Thoracic aorta (tissue), 2 donors: Measurements from ENCODE around the gene LZTS2. TPM values are rescaled to one million over a fixed set of nuclear protein-coding genes. Genes with fewer than 3 reads are reported as not detected.

ENCODE experiments used
- ATAC-seq: fragments of 150-250 bp; one replicate; pipeline ENCODE4 v1.8.0; 2017; ENCODE audit warnings: low read depth; ENCODE audit not compliant: insufficient number of reproducible peaks, low FRiP score
- DNase-seq: peaks from one replicate; pipeline ENCODE4 v3.0.0-alpha.2; 2020; ENCODE audit warnings: low spot score
- H3K27ac ChIP-seq, 2 donors: fragments of 200-600 bp; sonication (generic); 1 replicate in 1 of 2; 2 replicates in 1 of 2; pipeline ENCODE4 v1.5.1; 2016; ENCODE audit warnings: mild to moderate bottlenecking in 2 of 2, moderate library complexity in 2 of 2
- H3K27me3 ChIP-seq: fragments of 200-600 bp; sonication (generic); replicated peaks from 2 replicates; pipeline ENCODE4 v1.6.0; 2016; ENCODE audit warnings: mild to moderate bottlenecking; ENCODE audit not compliant: insufficient read depth
- H3K36me3 ChIP-seq: fragments of 200-600 bp; sonication (generic); one replicate; pipeline ENCODE4 v1.5.1; 2016
- H3K4me1 ChIP-seq, 2 donors: fragments of 200-600 bp; sonication (generic); 1 replicate in 1 of 2; 2 replicates in 1 of 2; pipeline versions ENCODE4 v1.5.1 to v1.6.0; 2016; ENCODE audit warnings: low read depth in 2 of 2, mild to moderate bottlenecking in 1 of 2; ENCODE audit not compliant: control insufficient read depth in 1 of 2
- H3K4me3 ChIP-seq: fragments of 200-600 bp; sonication (generic); 2 replicates; pipeline ENCODE4 v1.5.1; 2016; ENCODE audit warnings: mild to moderate bottlenecking
- H3K9me3 ChIP-seq: fragments of 200-600 bp; sonication (generic); 2 replicates; pipeline ENCODE4 v1.5.1; 2016
- total RNA-seq, 2 donors: library from RNA; depleted of rRNA; stranded (reverse); fragments of >200 nt; gene quantifications; one replicate each; pipeline versions ENCODE4 v1.1.0 to v1.2.3, GENCODE V29; 2016
- TF ChIP-seq, protein P1 (sequence below): fragments of 200-600 bp; sonication (generic); IDR thresholded peaks from one replicate; pipeline ENCODE4 v1.5.1; 2019; ENCODE audit warnings: antibody characterized with exemption

LZTS2 gene
- total RNA-seq, 2 donors from 2014 or later = 127 to 165 TPM

DNA sequence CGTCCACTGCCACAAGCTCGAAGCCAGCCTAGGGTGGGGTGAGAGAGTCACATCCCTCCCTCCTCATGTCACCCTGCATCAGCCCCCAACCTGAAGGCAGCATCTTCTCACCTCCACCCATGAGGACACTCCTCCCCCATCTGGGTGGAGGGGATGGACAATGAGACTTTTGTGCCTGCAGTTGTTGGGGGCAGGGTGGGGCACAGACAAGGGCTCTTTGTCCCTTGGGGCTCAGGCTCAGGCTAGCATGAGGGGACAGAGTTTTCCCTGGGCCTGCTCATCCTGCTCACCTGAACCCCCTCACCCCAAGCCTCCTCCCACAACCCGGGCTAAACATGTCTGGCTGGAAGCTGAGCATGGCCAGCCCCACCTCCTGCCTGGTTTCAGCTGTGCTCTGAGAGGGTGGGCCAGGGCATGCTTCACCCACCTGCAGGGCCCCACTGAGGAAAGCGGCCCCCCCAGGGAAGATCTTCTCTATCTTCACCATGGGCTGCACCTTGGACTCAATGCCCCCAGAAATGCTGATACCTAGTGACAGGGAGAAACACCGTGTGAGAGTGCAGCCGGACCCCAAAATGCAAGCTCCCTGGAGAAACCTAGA is 9.3 kb downstream of the LZTS2 start:
- Histone ChIP-seq H3K4me1 (peaks cover 0 to 32% of the 10 kb centered on the region in 2 donors), H3K27me3 (no peaks in the 10 kb centered on the region), H3K27ac (no peak overlapping the region), H3K4me3 (no peak overlapping the region), H3K36me3 (peaks cover 14% of the 10 kb centered on the region), H3K9me3 (no peaks in the 10 kb centered on the region)
- ATAC-seq (no peak), DNase-seq (no peak)
- TF ChIP-seq, protein P1, sequence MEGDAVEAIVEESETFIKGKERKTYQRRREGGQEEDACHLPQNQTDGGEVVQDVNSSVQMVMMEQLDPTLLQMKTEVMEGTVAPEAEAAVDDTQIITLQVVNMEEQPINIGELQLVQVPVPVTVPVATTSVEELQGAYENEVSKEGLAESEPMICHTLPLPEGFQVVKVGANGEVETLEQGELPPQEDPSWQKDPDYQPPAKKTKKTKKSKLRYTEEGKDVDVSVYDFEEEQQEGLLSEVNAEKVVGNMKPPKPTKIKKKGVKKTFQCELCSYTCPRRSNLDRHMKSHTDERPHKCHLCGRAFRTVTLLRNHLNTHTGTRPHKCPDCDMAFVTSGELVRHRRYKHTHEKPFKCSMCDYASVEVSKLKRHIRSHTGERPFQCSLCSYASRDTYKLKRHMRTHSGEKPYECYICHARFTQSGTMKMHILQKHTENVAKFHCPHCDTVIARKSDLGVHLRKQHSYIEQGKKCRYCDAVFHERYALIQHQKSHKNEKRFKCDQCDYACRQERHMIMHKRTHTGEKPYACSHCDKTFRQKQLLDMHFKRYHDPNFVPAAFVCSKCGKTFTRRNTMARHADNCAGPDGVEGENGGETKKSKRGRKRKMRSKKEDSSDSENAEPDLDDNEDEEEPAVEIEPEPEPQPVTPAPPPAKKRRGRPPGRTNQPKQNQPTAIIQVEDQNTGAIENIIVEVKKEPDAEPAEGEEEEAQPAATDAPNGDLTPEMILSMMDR = no peak

DNA sequence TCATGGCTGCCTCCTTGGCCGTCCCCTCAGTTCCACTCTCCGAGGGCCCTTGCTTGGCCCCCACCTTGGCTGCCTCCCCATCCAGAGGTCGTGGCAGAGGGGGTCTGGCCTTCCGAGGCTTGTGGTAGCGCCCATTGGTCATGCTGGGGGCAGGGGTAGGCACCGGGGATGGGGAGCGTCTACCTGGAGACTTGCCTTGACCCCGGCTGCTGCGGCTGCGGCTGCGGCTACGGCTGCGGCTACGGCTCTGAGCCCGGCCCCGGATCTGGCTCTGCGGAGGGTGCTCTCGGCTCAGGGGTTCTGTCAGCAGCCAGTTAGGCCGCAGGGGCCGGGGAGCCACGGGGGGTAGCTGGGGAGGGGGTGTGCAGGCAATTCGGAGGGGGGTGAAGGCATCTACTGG is 10.7 kb downstream of the LZTS2 start:
- TF ChIP-seq, protein P1 = no peak
- no peak for DNase-seq
- H3K27ac ChIP-seq = no peak overlapping the region

DNA sequence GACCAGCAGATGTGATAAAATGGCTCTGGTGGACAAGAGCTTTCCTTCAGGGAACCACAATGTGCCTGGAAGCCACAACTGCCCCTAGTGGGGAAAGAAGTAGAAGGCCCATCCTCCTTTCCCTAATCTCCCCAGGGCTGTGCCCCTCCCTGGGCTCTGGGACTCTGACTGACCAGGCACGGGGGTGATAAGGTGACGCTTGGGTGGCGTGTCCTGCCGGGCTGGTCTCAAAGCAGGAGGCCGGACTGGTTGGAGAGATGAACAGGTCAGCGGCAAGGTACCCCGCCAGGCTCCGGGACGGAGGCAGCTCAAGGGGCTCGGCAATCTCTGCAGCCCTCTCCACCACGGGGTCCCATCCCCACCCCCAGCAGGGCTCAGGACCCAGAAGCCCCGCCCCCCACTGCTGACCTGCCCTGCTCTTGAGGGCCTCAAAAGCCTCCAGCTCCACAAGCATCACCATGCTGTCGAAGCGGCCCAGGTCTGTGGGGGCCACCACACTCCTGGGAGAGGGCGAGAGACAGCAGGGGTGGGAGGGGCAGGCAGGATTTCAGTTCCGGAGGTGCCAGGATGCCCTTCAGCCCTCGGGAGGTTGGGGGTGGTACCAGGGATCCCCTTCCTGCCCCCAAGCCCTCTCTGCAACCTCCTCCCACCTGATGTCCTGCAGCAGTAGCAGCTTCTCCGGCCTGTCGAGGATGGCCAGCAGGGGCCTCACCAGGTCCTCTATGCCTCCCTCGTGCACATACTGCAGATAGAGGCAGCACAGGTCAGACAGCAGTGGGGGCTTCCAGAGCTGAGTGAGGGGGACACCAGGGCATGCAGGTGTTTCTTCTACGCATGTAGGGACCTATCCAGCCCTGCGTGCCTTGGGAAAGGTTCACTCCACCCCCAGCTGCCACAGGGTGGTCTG is 12.2 kb downstream of the LZTS2 start:
- H3K36me3 ChIP-seq = no peaks in the 10 kb centered on the region
- no peak for ATAC-seq
- H3K4me1 ChIP-seq = peaks cover 0 to 28% of the 10 kb centered on the region in 2 donors
- no peak overlapping the region for H3K4me3 ChIP-seq
- TF ChIP-seq, protein P1 = no peak
- no peaks in the 10 kb centered on the region for H3K9me3 ChIP-seq
- no peak for DNase-seq
- no peaks in the 10 kb centered on the region for H3K27me3 ChIP-seq
- H3K27ac ChIP-seq = no peak overlapping the region

More for the DNA sequence above, 10.7 kb downstream of the LZTS2 start:
- Histone ChIP-seq H3K4me1 (peaks cover 0 to 29% of the 10 kb centered on the region in 2 donors), H3K27me3 (no peaks in the 10 kb centered on the region), H3K4me3 (no peak overlapping the region), H3K36me3 (peaks cover 8% of the 10 kb centered on the region), H3K9me3 (no peaks in the 10 kb centered on the region)
- ATAC-seq = no peak

DNA sequence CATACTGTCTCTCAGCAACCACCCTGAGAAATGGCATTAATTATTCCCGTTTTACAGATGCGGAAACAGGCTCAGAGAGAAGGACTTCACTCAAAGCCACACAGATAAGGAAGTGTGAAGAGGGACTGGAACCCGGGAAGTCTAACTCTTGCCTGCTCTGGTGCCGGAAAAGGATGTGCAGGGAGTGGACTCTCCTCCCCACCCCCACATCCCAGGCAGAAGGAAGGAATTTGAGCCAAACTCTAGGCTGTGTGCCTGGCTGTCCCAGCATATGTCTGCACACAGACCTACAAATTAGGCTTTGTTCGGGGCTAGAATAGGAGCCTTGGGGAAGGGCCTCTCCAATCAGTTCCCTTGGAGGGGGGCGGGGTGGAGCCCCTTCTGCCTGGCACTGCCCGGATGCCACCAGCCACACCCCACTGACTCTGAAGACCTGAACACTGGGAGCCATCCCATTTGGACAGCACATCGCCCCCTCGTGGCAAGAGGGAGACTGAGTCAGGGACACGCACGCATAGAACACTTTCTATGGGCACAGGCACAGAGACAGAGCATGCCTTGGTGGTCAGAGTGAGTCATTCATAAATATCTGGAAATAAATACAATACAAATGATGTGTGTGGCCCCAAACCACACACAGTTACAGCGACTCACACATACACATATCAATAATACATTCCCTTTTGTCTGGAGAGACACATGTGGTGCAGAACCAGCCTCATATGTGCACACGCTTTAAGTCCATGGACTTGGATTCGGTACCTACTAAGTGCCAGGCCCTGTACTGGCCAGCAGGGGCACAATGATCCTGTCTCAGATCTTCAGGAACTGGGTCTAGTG is 13.1 kb downstream of the LZTS2 start:
- peak overlapping the region; percentile 0 to 14 for H3K27ac ChIP-seq
- TF ChIP-seq, protein P1 = peak; percentile 94
- DNase-seq = peak; percentile 65

More for the DNA sequence above, 13.1 kb downstream of the LZTS2 start:
- Histone ChIP-seq H3K4me1 (peaks cover 0 to 28% of the 10 kb centered on the region in 2 donors), H3K27me3 (no peaks in the 10 kb centered on the region), H3K36me3 (no peaks in the 10 kb centered on the region), H3K4me3 (peak overlapping the region; percentile 24), H3K9me3 (no peaks in the 10 kb centered on the region)
- peak; percentile 67 for ATAC-seq
